Skeletal muscle satellite cell (primary cell): ENCODE results near the gene PBOV1.

Experiments
- H3K27me3 ChIP-seq: 2 replicates; pipeline ENCODE4 v1.7.0; 2013; ENCODE audit warnings: low read length; ENCODE audit not compliant: control insufficient read depth, insufficient read depth
- H3K36me3 ChIP-seq: 2 replicates; pipeline ENCODE4 v1.7.0; 2013; ENCODE audit warnings: mild to moderate bottlenecking, control low read depth, low read length; ENCODE audit not compliant: insufficient read depth
- H3K4me1 ChIP-seq: 2 replicates; pipeline ENCODE4 v1.7.0; 2013; ENCODE audit warnings: low read length; ENCODE audit not compliant: control insufficient read depth, insufficient read depth
- H3K4me2 ChIP-seq: 2 replicates; pipeline ENCODE4 v1.7.0; 2013; ENCODE audit warnings: mild to moderate bottlenecking, low read length
- H3K4me3 ChIP-seq: 2 replicates; pipeline ENCODE4 v1.7.0; 2013; ENCODE audit warnings: low read length
- H3K9ac ChIP-seq: 2 replicates; pipeline ENCODE4 v1.7.0; 2013; ENCODE audit warnings: mild to moderate bottlenecking, low read depth, low read length, moderate library complexity
- H3K9me3 ChIP-seq: replicated peaks from 2 replicates; pipeline ENCODE4 v1.7.0; 2013; ENCODE audit warnings: mild to moderate bottlenecking, control low read depth, low read length

Gene PBOV1

GRCh38 chr6:138203315-138203714 lies 15.0 kb downstream of the PBOV1 start:
- H3K9ac ChIP-seq: no peak overlapping the region
- no peak overlapping the region for H3K4me3 ChIP-seq
- H3K9me3 ChIP-seq: no peaks in the 10 kb centered on the region
- H3K4me1 ChIP-seq: no peaks in the 10 kb centered on the region
- no peak overlapping the region for H3K4me2 ChIP-seq
- no peaks in the 10 kb centered on the region for H3K27me3 ChIP-seq
- no peaks in the 10 kb centered on the region for H3K36me3 ChIP-seq

- H3K4me1 ChIP-seq: no peaks in the 10 kb centered on the region
- no peak overlapping the region for H3K4me2 ChIP-seq
- H3K9ac ChIP-seq: no peak overlapping the region
- H3K27me3 ChIP-seq: no peaks in the 10 kb centered on the region
- no peaks in the 10 kb centered on the region for H3K36me3 ChIP-seq
- H3K4me3 ChIP-seq: no peak overlapping the region
- H3K9me3 ChIP-seq: no peaks in the 10 kb centered on the region
Observed at GRCh38 chr6:138201836-138202235, 16.5 kb downstream of the PBOV1 start.

GRCh38 chr6:138198430-138199091 lies 19.7 kb downstream of the PBOV1 start:
- Histone ChIP-seq H3K36me3 (no peaks in the 10 kb centered on the region), H3K4me1 (no peaks in the 10 kb centered on the region), H3K4me2 (no peak overlapping the region), H3K4me3 (no peak overlapping the region), H3K9ac (no peak overlapping the region), H3K27me3 (no peaks in the 10 kb centered on the region), H3K9me3 (no peaks in the 10 kb centered on the region)

GRCh38 chr6:138197570-138197969 lies 20.7 kb downstream of the PBOV1 start:
- Histone ChIP-seq H3K9ac (no peak overlapping the region), H3K27me3 (no peaks in the 10 kb centered on the region), H3K4me2 (no peak overlapping the region), H3K4me1 (no peaks in the 10 kb centered on the region), H3K9me3 (no peaks in the 10 kb centered on the region), H3K4me3 (no peak overlapping the region), H3K36me3 (no peaks in the 10 kb centered on the region)

- Histone ChIP-seq H3K36me3 (no peaks in the 10 kb centered on the region), H3K9me3 (no peaks in the 10 kb centered on the region), H3K27me3 (peaks cover 2% of the 10 kb centered on the region), H3K4me2 (no peak overlapping the region), H3K9ac (no peak overlapping the region), H3K4me3 (no peak overlapping the region), H3K4me1 (no peaks in the 10 kb centered on the region)
Observed at GRCh38 chr6:138196122-138196738, 22.1 kb downstream of the PBOV1 start.

- no peak overlapping the region for H3K9ac ChIP-seq
- H3K27me3 ChIP-seq: peaks cover 7% of the 10 kb centered on the region
- H3K4me3 ChIP-seq: no peak overlapping the region
- H3K9me3 ChIP-seq: no peaks in the 10 kb centered on the region
- H3K4me2 ChIP-seq: no peak overlapping the region
- H3K36me3 ChIP-seq: no peaks in the 10 kb centered on the region
- H3K4me1 ChIP-seq: no peaks in the 10 kb centered on the region
Observed at GRCh38 chr6:138194287-138194686, 24.0 kb downstream of the PBOV1 start.

- no peaks in the 10 kb centered on the region for H3K9me3 ChIP-seq
- no peaks in the 10 kb centered on the region for H3K4me1 ChIP-seq
- no peak overlapping the region for H3K4me3 ChIP-seq
- H3K36me3 ChIP-seq: no peaks in the 10 kb centered on the region
- H3K27me3 ChIP-seq: peaks cover 15% of the 10 kb centered on the region
- no peak overlapping the region for H3K9ac ChIP-seq
- H3K4me2 ChIP-seq: no peak overlapping the region
Observed at GRCh38 chr6:138188278-138188941, 29.9 kb downstream of the PBOV1 start.

GRCh38 chr6:138187156-138187555 lies 31.1 kb downstream of the PBOV1 start:
- Histone ChIP-seq H3K9ac (no peak overlapping the region), H3K9me3 (no peaks in the 10 kb centered on the region), H3K4me2 (no peak overlapping the region), H3K36me3 (no peaks in the 10 kb centered on the region), H3K4me3 (no peak overlapping the region), H3K27me3 (peaks cover 15% of the 10 kb centered on the region), H3K4me1 (no peaks in the 10 kb centered on the region)

GRCh38 chr6:138184230-138184629 lies 34.1 kb downstream of the PBOV1 start:
- Histone ChIP-seq H3K9ac (no peak overlapping the region), H3K9me3 (no peaks in the 10 kb centered on the region), H3K27me3 (peaks cover 8% of the 10 kb centered on the region), H3K4me1 (no peaks in the 10 kb centered on the region), H3K4me2 (no peak overlapping the region), H3K4me3 (no peak overlapping the region), H3K36me3 (no peaks in the 10 kb centered on the region)

GRCh38 chr6:138183790-138184134 lies 34.5 kb downstream of the PBOV1 start:
- Histone ChIP-seq H3K4me2 (no peak overlapping the region), H3K27me3 (peaks cover 8% of the 10 kb centered on the region), H3K4me3 (no peak overlapping the region), H3K4me1 (no peaks in the 10 kb centered on the region), H3K9ac (no peak overlapping the region), H3K36me3 (no peaks in the 10 kb centered on the region), H3K9me3 (no peaks in the 10 kb centered on the region)

- H3K27me3 ChIP-seq: peaks cover 7% of the 10 kb centered on the region
- no peaks in the 10 kb centered on the region for H3K9me3 ChIP-seq
- H3K36me3 ChIP-seq: no peaks in the 10 kb centered on the region
- H3K4me1 ChIP-seq: no peaks in the 10 kb centered on the region
- no peak overlapping the region for H3K9ac ChIP-seq
- H3K4me3 ChIP-seq: no peak overlapping the region
- H3K4me2 ChIP-seq: no peak overlapping the region
Observed at GRCh38 chr6:138182939-138183789, 35.1 kb downstream of the PBOV1 start.
